Naive thymus-derived CD4-positive, alpha-beta T cell (primary cell): ENCODE measurements around the gene RPS15. TPM values are rescaled to one million over a fixed set of nuclear protein-coding genes. Genes with fewer than 3 reads are reported as not detected.

ENCODE experiments used
- ATAC-seq: fragments of 150-1000 bp; cut with Tn5 transposase; 2 replicates; pipeline ENCODE4 v1.10.0; 2021; ENCODE audit warnings: mild to moderate bottlenecking, moderate library complexity
- CTCF ChIA-PET: fragments of 350-600 bp; sonication (Branson Sonifier 250); formaldehyde crosslinking; loops from one replicate; lab custom pipeline; 2021; ENCODE audit warnings: antibody characterized with exemption; lab: Charles Lee
- POLR2A ChIA-PET: fragments of 350-600 bp; sonication (Branson Sonifier 250); formaldehyde crosslinking; loops from one replicate; lab custom pipeline; 2021; ENCODE audit warnings: antibody characterized with exemption, inconsistent platforms; lab: Charles Lee
- DNase-seq, 9 donors: peaks; one replicate each; pipeline versions ENCODE4 v3.0.0 to v3.0.0-alpha.2; 2020 to 2022; ENCODE audit warnings: mixed read lengths in 1 of 9
- H3K27ac ChIP-seq: one replicate; pipeline ENCODE4 v1.7.0; 2013; ENCODE audit warnings: mild to moderate bottlenecking, low read depth, low read length, moderate library complexity
- H3K27me3 ChIP-seq, 2 donors: one replicate each; pipeline ENCODE4 v1.7.0; 2013; ENCODE audit warnings: low read length in 2 of 2, mild to moderate bottlenecking in 2 of 2, moderate library complexity in 2 of 2; ENCODE audit not compliant: control insufficient read depth in 2 of 2, insufficient read depth in 2 of 2
- H3K36me3 ChIP-seq, 3 experiments: 1 replicate in 2 of 3; 2 replicates in 1 of 3; pipeline ENCODE4 v1.7.0; 2013; ENCODE audit warnings: low read length in 3 of 3, mild to moderate bottlenecking in 3 of 3, moderate library complexity in 1 of 3; ENCODE audit not compliant: insufficient read depth in 3 of 3, control insufficient read depth in 2 of 3
- H3K4me1 ChIP-seq, 2 donors: one replicate each; pipeline ENCODE4 v1.7.0; 2013; ENCODE audit warnings: low read length in 2 of 2, mild to moderate bottlenecking in 2 of 2, moderate library complexity in 1 of 2; ENCODE audit not compliant: control insufficient read depth in 2 of 2, insufficient read depth in 2 of 2
- H3K4me3 ChIP-seq: 2 replicates; pipeline ENCODE4 v1.7.0; 2013; ENCODE audit warnings: mild to moderate bottlenecking, low read length
- H3K9me3 ChIP-seq, 3 experiments: 1 replicate in 2 of 3; 2 replicates in 1 of 3; pipeline ENCODE4 v1.7.0; 2013; ENCODE audit warnings: low read length in 3 of 3; ENCODE audit not compliant: control insufficient read depth in 2 of 3
- H3K27ac Mint-ChIP-seq, 9 donors: one replicate each; pipeline ENCODE4 v1.8.0; 2020 to 2022; ENCODE audit warnings: mixed read lengths in 9 of 9, mild to moderate bottlenecking in 8 of 9, moderate library complexity in 5 of 9, inconsistent platforms in 2 of 9
- H3K27me3 Mint-ChIP-seq, 5 donors: one replicate each; pipeline ENCODE4 v1.8.0; 2021 to 2022; ENCODE audit warnings: mixed read lengths in 5 of 5, mild to moderate bottlenecking in 1 of 5
- H3K36me3 Mint-ChIP-seq, 5 donors: one replicate each; pipeline ENCODE4 v1.8.0; 2020 to 2022; ENCODE audit warnings: mixed read lengths in 5 of 5, mild to moderate bottlenecking in 3 of 5, inconsistent platforms in 1 of 5
- H3K4me1 Mint-ChIP-seq, 7 donors: one replicate each; pipeline ENCODE4 v1.8.0; 2020 to 2022; ENCODE audit warnings: mixed read lengths in 7 of 7, mild to moderate bottlenecking in 3 of 7, inconsistent platforms in 1 of 7
- H3K4me3 Mint-ChIP-seq, 10 donors: one replicate each; pipeline ENCODE4 v1.8.0; 2020 to 2022; ENCODE audit warnings: mild to moderate bottlenecking in 10 of 10, mixed read lengths in 10 of 10, moderate library complexity in 6 of 10, inconsistent platforms in 2 of 10
- H3K9me3 Mint-ChIP-seq, 11 donors: one replicate each; pipeline ENCODE4 v1.8.0; 2020 to 2022; ENCODE audit warnings: mixed read lengths in 11 of 11, mild to moderate bottlenecking in 4 of 11, inconsistent platforms in 1 of 11, moderate library complexity in 1 of 11
- intact Hi-C, 2 donors: fragments of 100-400 bp; cut with micrococcal nuclease; formaldehyde crosslinking; loops; one replicate each; pipeline ENCODE4 v1.15.1; 2023
- polyA plus RNA-seq, 2 donors: library from polyadenylated mRNA; unstranded; fragments of 300-500 nt; fragmentation: Illumina TruSeq; gene quantifications; one replicate each; pipeline ENCODE4 v1.2.3, GENCODE V29; 2021
- total RNA-seq, 6 experiments: library from RNA in 5 of 6; stranded (reverse) in 5 of 6; gene quantifications; 1 replicate in 5 of 6; 2 replicates in 1 of 6; pipeline ENCODE4 v1.2.3 and lab custom pipeline; 2021 to 2026

RPS15 gene
- total and polyA plus RNA-seq, 7 experiments from 2014 or later: 1,300 to 3,761 (median 2,017) TPM

GRCh38 chr19:1396768-1397679, 41.2 kb upstream of the RPS15 start:
- Histone ChIP-seq H3K27me3 (no peaks in the 10 kb centered on the region), H3K36me3 (peaks cover 0 to 31% (median 0%) of the 10 kb centered on the region in 3 experiments), H3K9me3 (no peaks in the 10 kb centered on the region), H3K27ac (no peak overlapping the region), H3K4me1 (peaks cover 2 to 21% of the 10 kb centered on the region in 2 donors), H3K4me3 (no peak overlapping the region)
- intact Hi-C loops: no loop called here
- ChIA-PET POLR2A (interaction anchor here (0.6 kb wide), 1 partner anchor 12 kb away, joined by 3 read pairs; no protein-coding TSS in a partner anchor), CTCF (no interaction called here)
- no peak overlapping the region for H3K27ac Mint-ChIP-seq
- peak overlapping the region in 1 of 10 donors; percentile 31 for H3K4me3 Mint-ChIP-seq
- H3K4me1 Mint-ChIP-seq: peaks cover 0 to 11% (median 7%) of the 10 kb centered on the region in 7 donors
- no peaks in the 10 kb centered on the region for H3K27me3 Mint-ChIP-seq
- no peak for ATAC-seq
- no peaks in the 10 kb centered on the region for H3K9me3 Mint-ChIP-seq
- DNase-seq: no peak
- H3K36me3 Mint-ChIP-seq: peaks cover 0 to 5% (median 0%) of the 10 kb centered on the region in 5 donors

- Mint-ChIP-seq H3K4me3 (peak overlapping the region in 2 of 10 donors; percentile 29 to 31), H3K27me3 (peaks cover 0 to 4% (median 0%) of the 10 kb centered on the region in 5 donors), H3K27ac (peak overlapping the region in 2 of 9 donors; percentile 32 to 42), H3K9me3 (no peaks in the 10 kb centered on the region), H3K4me1 (peaks cover 0 to 16% (median 12%) of the 10 kb centered on the region in 7 donors), H3K36me3 (no peaks in the 10 kb centered on the region)
- no peak for DNase-seq
- no peak for ATAC-seq
- H3K27me3 ChIP-seq: no peaks in the 10 kb centered on the region
- no peak overlapping the region for H3K27ac ChIP-seq
- peaks cover 3 to 21% of the 10 kb centered on the region in 2 donors for H3K4me1 ChIP-seq
- peaks cover 0 to 23% (median 0%) of the 10 kb centered on the region in 3 experiments for H3K36me3 ChIP-seq
- no peaks in the 10 kb centered on the region for H3K9me3 ChIP-seq
- ChIA-PET POLR2A (no interaction called here), CTCF (no interaction called here)
- intact Hi-C loops: no loop called here
- no peak overlapping the region for H3K4me3 ChIP-seq
These were observed 40.4 kb upstream of the RPS15 start for GRCh38 chr19:1397838-1398237.

GRCh38 chr19:1399079-1399478, 39.1 kb upstream of the RPS15 start:
- intact Hi-C loops: no loop called here
- no peaks in the 10 kb centered on the region for H3K27me3 ChIP-seq
- CTCF ChIA-PET: no interaction called here
- Mint-ChIP-seq H3K4me3 (peak overlapping the region in 2 of 10 donors; percentile 4 to 54), H3K9me3 (no peaks in the 10 kb centered on the region), H3K36me3 (no peaks in the 10 kb centered on the region), H3K4me1 (peaks cover 0 to 22% (median 16%) of the 10 kb centered on the region in 7 donors), H3K27me3 (peaks cover 0 to 9% (median 0%) of the 10 kb centered on the region in 5 donors), H3K27ac (no peak overlapping the region)
- POLR2A ChIA-PET: no interaction called here
- ATAC-seq (no peak), DNase-seq (no peak)
- peaks cover 0 to 11% (median 0%) of the 10 kb centered on the region in 3 experiments for H3K36me3 ChIP-seq
- H3K9me3 ChIP-seq: no peaks in the 10 kb centered on the region
- peaks cover 3 to 21% of the 10 kb centered on the region in 2 donors for H3K4me1 ChIP-seq
- no peak overlapping the region for H3K27ac ChIP-seq
- no peak overlapping the region for H3K4me3 ChIP-seq

GRCh38 chr19:1399745-1400144, 38.5 kb upstream of the RPS15 start:
- Mint-ChIP-seq H3K4me3 (peak overlapping the region in 2 of 10 donors; percentile 45 to 49), H3K4me1 (peaks cover 0 to 22% (median 16%) of the 10 kb centered on the region in 7 donors), H3K27me3 (peaks cover 0 to 9% (median 0%) of the 10 kb centered on the region in 5 donors), H3K9me3 (no peaks in the 10 kb centered on the region), H3K27ac (no peak overlapping the region), H3K36me3 (no peaks in the 10 kb centered on the region)
- DNase-seq (no peak), ATAC-seq (no peak)
- ChIA-PET CTCF (no interaction called here), POLR2A (interaction anchor here (0.5 kb wide), 1 partner anchor 362 kb away, joined by 3 read pairs; no protein-coding TSS in a partner anchor)
- Histone ChIP-seq H3K27ac (no peak overlapping the region), H3K4me1 (peaks cover 3 to 21% of the 10 kb centered on the region in 2 donors), H3K4me3 (no peak overlapping the region), H3K36me3 (peaks cover 0 to 8% (median 0%) of the 10 kb centered on the region in 3 experiments), H3K27me3 (no peaks in the 10 kb centered on the region), H3K9me3 (no peaks in the 10 kb centered on the region)
- intact Hi-C loops: loop anchor here (10.0 kb wide), 3 partner anchors 155 to 735 kb away; partner anchors contain the start of genes ATP5F1D (in 1 of the 2), CNN2 (in 1 of the 2), MIDN (in 1 of the 2) and RNF126 (in 1 of the 2)

- peak overlapping the region; percentile 49 to 86 (median 66) for H3K4me3 Mint-ChIP-seq
- ATAC-seq: no peak
These were observed 37.7 kb upstream of the RPS15 start for GRCh38 chr19:1400281-1401137.

More at GRCh38 chr19:1400281-1401137, 37.7 kb upstream of the RPS15 start:
- Mint-ChIP-seq H3K9me3 (no peaks in the 10 kb centered on the region), H3K27me3 (peaks cover 0 to 9% (median 0%) of the 10 kb centered on the region in 5 donors), H3K27ac (no peak overlapping the region), H3K4me1 (peaks cover 0 to 22% (median 16%) of the 10 kb centered on the region in 7 donors), H3K36me3 (no peaks in the 10 kb centered on the region)
- Histone ChIP-seq H3K4me3 (peak overlapping the region; percentile 58), H3K9me3 (no peaks in the 10 kb centered on the region), H3K36me3 (peaks cover 0 to 4% (median 0%) of the 10 kb centered on the region in 3 experiments), H3K27me3 (no peaks in the 10 kb centered on the region), H3K27ac (peak overlapping the region; percentile 59), H3K4me1 (peaks cover 3 to 21% of the 10 kb centered on the region in 2 donors)
- intact Hi-C loops: loop anchor here (1.0 to 10.0 kb wide), 4 partner anchors 125 to 736 kb away; partner anchors contain the start of genes ATP5F1D (in 1 of the 2), CNN2 (in 1 of the 2), FAM174C (in 1 of the 2) and MIDN (in 1 of the 2)
- POLR2A ChIA-PET: interaction anchor here (0.5 kb wide), 1 partner anchor 363 kb away, joined by 3 read pairs; no protein-coding TSS in a partner anchor
- CTCF ChIA-PET: no interaction called here
- no peak for DNase-seq
